Measurements from ENCODE around the gene ATP13A2.
"Not testable (repeated sequence)": the region's sequence is repeated elsewhere in the genome, so short reads cannot be mapped to it uniquely, and the experiment has no call there.

DNA sequence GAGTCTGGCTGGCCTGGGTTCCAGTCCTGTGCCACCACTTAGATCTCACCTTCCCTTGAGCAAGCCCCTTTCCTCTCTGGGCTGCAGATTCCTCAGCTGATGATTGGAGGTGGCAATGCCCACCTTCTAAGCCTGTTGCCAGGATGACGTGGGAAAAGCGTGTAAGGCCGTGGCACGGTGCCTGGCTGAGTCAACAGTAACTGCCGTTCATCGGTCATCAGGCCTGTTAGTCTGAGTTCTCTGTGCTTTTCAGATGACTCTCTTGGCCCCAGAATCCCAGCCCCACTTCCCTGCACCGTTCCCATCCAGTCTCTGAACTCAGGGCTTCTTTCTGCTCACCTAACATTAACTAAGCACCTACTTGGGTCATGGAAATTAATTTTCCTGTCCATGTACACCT, 62.7 kb downstream of the ATP13A2 start:
- not testable (repeated sequence) for TF ChIP-seq EZH2phosphoT487, EZH2 (IDR thresholded peaks at IDR 0.05)
- TF ChIP-seq, protein P1, sequence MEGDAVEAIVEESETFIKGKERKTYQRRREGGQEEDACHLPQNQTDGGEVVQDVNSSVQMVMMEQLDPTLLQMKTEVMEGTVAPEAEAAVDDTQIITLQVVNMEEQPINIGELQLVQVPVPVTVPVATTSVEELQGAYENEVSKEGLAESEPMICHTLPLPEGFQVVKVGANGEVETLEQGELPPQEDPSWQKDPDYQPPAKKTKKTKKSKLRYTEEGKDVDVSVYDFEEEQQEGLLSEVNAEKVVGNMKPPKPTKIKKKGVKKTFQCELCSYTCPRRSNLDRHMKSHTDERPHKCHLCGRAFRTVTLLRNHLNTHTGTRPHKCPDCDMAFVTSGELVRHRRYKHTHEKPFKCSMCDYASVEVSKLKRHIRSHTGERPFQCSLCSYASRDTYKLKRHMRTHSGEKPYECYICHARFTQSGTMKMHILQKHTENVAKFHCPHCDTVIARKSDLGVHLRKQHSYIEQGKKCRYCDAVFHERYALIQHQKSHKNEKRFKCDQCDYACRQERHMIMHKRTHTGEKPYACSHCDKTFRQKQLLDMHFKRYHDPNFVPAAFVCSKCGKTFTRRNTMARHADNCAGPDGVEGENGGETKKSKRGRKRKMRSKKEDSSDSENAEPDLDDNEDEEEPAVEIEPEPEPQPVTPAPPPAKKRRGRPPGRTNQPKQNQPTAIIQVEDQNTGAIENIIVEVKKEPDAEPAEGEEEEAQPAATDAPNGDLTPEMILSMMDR (IDR thresholded peaks at IDR 0.05): not testable (repeated sequence)

All from neural progenitor cell (in vitro differentiated cells).